Airway epithelial cell (primary cell): ENCODE results near the gene KRTCAP2. TPM values are rescaled to one million over a fixed set of nuclear protein-coding genes. Genes with fewer than 3 reads are reported as not detected.

Experiments used
- total RNA-seq: library from RNA; depleted of rRNA; stranded (reverse); fragments of >200 nt; gene quantifications from 2 replicates; pipeline ENCODE4 v1.2.3, GENCODE V29; 2015

KRTCAP2 gene
- 88.1 and 130 TPM in 2 replicates for total RNA-seq

DNA sequence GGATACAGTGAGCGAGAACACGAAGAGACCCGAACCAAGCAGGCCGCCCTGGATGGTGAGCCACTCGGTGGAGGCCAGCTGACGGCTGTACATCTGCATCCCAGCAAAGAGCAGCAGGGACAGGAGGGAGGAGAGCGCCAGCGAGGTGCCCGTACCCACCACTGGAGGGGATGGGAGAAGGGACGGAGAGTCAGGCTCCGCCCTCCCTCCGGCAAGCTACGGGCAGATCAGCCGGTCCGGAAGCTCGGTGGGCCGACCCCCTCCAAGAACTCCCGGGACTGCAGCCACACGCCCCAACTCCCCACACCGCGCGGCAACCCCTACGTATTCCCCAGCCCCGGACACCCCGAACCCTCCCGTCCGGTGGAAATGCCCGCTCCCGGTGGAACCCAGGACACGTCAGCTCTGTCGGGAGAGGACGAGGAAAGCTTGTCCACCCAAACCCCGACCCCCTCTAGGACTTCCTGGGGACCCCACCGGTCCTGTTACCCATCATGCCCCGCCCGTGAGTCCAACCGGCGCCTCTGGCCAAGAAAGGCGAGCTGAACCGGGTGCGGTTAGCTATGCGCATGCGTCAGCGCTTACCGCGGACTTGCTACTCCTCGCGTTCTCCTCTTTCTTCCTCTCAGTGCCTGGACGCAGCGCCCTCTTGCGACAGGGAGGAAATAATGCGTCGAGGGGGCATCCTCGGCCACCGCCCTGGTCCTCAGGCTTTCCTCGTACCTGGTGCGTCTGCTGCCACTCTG lies at the start of gene KRTCAP2:
TSS of gene KRTCAP2 (minus strand) at position 573 of the 746 bp plus-strand sequence. CDS start at position 493, 80 bp downstream.

GRCh38 chr1:155208541-155209311 lies 35.6 kb upstream of the KRTCAP2 start, which contains the start of gene MTX1:
Gene MTX1 (plus strand): TSS chr1:155208695. CDS start chr1:155208805, 110 bp downstream.

GRCh38 chr1:155207806-155208540 lies 34.9 kb upstream of the KRTCAP2 start, which contains the start of gene THBS3:
Gene THBS3 (minus strand): TSS chr1:155207897. CDS start chr1:155207876, 21 bp downstream.

GRCh38 chr1:155173478-155174323 lies 597 bp upstream of the KRTCAP2 start, which contains the start of gene TRIM46:
Gene TRIM46 (plus strand): TSS chr1:155173849. CDS start chr1:155173967, 118 bp downstream.

GRCh38 chr1:155139895-155140629 lies 33.0 kb downstream of the KRTCAP2 start, which contains the start of gene DPM3:
Gene DPM3 (minus strand): TSS chr1:155140531. CDS start chr1:155140240, 291 bp downstream.

GRCh38 chr1:155135415-155136028 lies 37.6 kb downstream of the KRTCAP2 start, which contains the start of gene SLC50A1:
Gene SLC50A1 (plus strand): TSS chr1:155135852. CDS start chr1:155135912, 60 bp downstream.

DNA sequence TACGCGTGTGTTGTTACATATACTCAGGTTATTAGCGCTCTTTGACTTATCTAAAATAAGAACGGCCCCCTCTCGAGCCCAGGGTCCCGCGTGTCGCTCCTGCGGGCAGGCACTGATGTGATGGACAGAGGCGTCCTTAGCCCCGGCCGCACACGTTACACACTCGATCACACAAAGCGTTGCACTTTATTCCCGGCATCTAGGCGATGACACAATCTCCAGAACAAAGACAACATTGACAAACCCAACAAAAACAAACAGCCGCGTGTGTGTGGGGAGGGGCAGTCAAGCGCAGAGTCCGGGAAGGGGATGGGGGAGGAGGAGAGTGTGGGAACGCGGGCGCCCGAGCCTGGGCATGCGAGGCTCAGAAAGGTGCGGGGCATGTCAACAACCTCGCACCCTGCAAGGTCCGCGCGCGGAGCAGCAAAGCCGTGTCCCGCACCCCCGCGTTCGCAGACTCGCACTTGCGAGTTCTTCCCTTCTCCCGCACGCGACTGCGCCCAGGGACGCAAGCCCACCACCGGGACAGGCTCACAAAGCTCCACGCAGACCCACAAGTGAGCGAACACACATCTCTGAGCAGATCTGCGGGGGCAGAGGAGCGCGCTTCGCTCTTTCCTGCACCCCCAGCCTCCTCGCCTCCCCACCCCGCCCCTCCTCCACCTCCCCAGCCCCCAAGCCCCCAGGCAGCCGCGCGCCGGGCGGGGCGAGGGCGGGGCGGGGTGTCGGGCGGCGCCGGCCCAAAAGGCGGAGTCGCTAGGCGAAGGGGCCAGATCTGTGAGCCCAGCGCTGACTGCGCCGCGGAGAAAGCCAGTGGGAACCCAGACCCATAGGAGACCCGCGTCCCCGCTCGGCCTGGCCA lies 45.8 kb downstream of the KRTCAP2 start, which contains the start of gene EFNA1:
TSS of gene EFNA1 (plus strand) at position 772 of the 862 bp plus-strand sequence. CDS start 102 bp downstream, outside the sequence.

Other genes starting within 250 kb of the KRTCAP2 start
- gene PMVK, start 236.6 kb downstream of the KRTCAP2 start, total RNA-seq = 13.7 and 14.2 TPM in 2 replicates
- 27.4 and 28.8 TPM in 2 replicates for gene PBXIP1, start 217.2 kb downstream of the KRTCAP2 start, total RNA-seq
- gene PYGO2, start 211.5 kb downstream of the KRTCAP2 start, total RNA-seq = 15.3 and 24.6 TPM in 2 replicates
- gene SHC1, start 202.6 kb downstream of the KRTCAP2 start, total RNA-seq = 256 and 325 TPM in 2 replicates
- gene CKS1B, start 198.6 kb downstream of the KRTCAP2 start, total RNA-seq = 208 and 242 TPM in 2 replicates
- 32.0 and 42.0 TPM in 2 replicates for gene FLAD1, start 190.0 kb downstream of the KRTCAP2 start, total RNA-seq
- gene LENEP, start 179.7 kb downstream of the KRTCAP2 start, total RNA-seq = 0.92 TPM in 1 of 2 replicates, not detected in the other
- gene ZBTB7B, start 170.5 kb downstream of the KRTCAP2 start, total RNA-seq = 67.2 and 89.0 TPM in 2 replicates
- gene DCST2, start 139.5 kb downstream of the KRTCAP2 start, total RNA-seq = 0.07 TPM in 1 of 2 replicates, not detected in the other
- not detected in 2 replicates for gene DCST1, start 139.5 kb downstream of the KRTCAP2 start, total RNA-seq
- 296 and 381 TPM in 2 replicates for gene ADAM15, start 122.0 kb downstream of the KRTCAP2 start, total RNA-seq
- gene EFNA4, start 109.6 kb downstream of the KRTCAP2 start, total RNA-seq = 25.0 and 26.7 TPM in 2 replicates
- 20.9 and 33.1 TPM in 2 replicates for gene EFNA3, start 94.5 kb downstream of the KRTCAP2 start, total RNA-seq
- 26.1 and 41.9 TPM in 2 replicates for gene EFNA1, start 45.4 kb downstream of the KRTCAP2 start, total RNA-seq
- 46.4 and 54.8 TPM in 2 replicates for gene SLC50A1, start 37.5 kb downstream of the KRTCAP2 start, total RNA-seq
- 32.6 and 44.4 TPM in 2 replicates for gene DPM3, start 32.8 kb downstream of the KRTCAP2 start, total RNA-seq
- 1.8 and 3.0 TPM in 2 replicates for gene TRIM46, start 545 bp upstream of the KRTCAP2 start, total RNA-seq
- gene THBS3, start 34.6 kb upstream of the KRTCAP2 start, total RNA-seq = 4.8 and 8.2 TPM in 2 replicates
- 72.9 and 101 TPM in 2 replicates for gene MTX1, start 35.4 kb upstream of the KRTCAP2 start, total RNA-seq
- gene ENTREP3, start 82.2 kb upstream of the KRTCAP2 start, total RNA-seq = 20.9 and 28.0 TPM in 2 replicates
- 48.8 and 83.8 TPM in 2 replicates for gene SCAMP3, start 89.1 kb upstream of the KRTCAP2 start, total RNA-seq
- 21.6 and 32.8 TPM in 2 replicates for gene CLK2, start 100.2 kb upstream of the KRTCAP2 start, total RNA-seq
- gene HCN3, start 104.2 kb upstream of the KRTCAP2 start, total RNA-seq = 0.28 and 1.3 TPM in 2 replicates
- 0.28 TPM in 1 of 2 replicates, not detected in the other for gene PKLR, start 128.1 kb upstream of the KRTCAP2 start, total RNA-seq
- 420 and 512 TPM in 2 replicates for gene FDPS, start 135.6 kb upstream of the KRTCAP2 start, total RNA-seq
- gene RUSC1, start 147.6 kb upstream of the KRTCAP2 start, total RNA-seq = 39.1 and 41.8 TPM in 2 replicates